Measurements from ENCODE around the gene OR2T27.
"Not testable (repeated sequence)": the region's sequence is repeated elsewhere in the genome, so short reads cannot be mapped to it uniquely, and the experiment has no call there.

Gene OR2T27

GRCh38 chr1:248655354-248655753, at the start of gene OR2T27:
Gene OR2T27 (minus strand): TSS chr1:248655528. CDS start chr1:248650884, 4,644 bp downstream.
- not testable (repeated sequence) for DNase-seq (ENCODE audit: low read depth)

DNA sequence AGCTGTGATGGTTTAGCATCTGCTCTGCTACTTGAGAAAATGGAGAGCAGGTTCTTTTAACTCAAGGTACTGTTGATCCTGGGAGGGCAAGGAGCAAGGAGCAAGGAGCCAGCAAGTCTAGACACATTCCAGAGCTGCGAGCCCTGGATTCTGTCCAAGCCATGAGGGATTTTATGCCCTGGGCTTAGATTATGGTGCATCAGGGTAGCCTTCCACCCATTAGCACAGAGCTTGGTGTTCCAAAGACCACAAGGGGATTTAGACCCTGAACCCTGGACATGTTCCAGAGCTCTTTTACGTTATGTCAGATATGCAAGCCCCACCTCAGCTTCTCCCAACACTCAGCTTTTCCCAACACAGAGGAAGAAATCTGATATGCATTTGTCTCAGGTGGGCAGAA, 49.3 kb upstream of the OR2T27 start:
- DNase-seq (ENCODE audit: low read depth), result no peak

DNA sequence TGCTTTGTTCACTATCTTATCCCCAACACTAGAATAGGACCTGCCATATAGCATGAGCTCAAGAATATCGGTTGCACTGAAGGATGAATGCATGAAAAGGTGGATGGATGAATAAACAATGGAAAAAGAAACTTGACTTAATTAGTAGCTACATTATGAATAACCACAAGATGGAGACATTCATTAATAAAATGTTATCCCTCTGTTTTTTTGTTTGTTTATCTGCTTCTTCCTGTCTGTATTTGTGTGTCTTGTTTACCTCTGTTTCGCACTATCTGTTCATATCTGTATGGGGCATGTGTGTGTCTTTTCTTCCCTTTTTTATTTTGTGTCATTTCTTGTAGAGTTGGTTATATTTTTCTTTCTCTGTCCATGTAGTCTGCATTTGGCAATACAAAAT, 48.3 kb upstream of the OR2T27 start:
- DNase-seq (ENCODE audit: low read depth), result no peak

GRCh38 chr1:248702714-248703113, 47.4 kb upstream of the OR2T27 start, which contains the start of gene OR14I1:
Gene OR14I1 (minus strand): TSS chr1:248702766.
- DNase-seq (ENCODE audit: low read depth), result no peak

GRCh38 chr1:248699099-248699498, 43.8 kb upstream of the OR2T27 start:
- DNase-seq (ENCODE audit: low read depth), result no peak

DNA sequence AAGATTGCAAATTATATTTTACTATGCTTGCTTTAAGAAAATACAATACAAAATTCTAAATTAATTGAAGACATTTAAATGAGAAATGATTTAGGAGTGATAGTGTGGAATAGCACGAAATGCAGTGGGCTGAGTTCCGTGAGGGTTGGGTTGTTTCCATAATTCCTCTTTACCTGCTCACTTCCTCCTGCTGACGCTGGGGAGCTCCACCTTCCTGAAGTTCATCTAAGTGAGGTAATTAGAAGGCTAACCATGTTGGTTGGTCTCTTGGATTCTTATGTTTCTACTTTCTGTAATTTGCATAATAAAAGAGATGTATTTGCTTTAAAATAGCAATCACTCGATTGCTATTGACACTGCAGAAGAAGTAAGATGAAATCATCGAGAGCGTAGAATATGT, 42.6 kb upstream of the OR2T27 start:
- DNase-seq (ENCODE audit: low read depth), result no peak

- DNase-seq (ENCODE audit: low read depth), result no peak
These were observed 41.4 kb upstream of the OR2T27 start for GRCh38 chr1:248696774-248697173.

DNA sequence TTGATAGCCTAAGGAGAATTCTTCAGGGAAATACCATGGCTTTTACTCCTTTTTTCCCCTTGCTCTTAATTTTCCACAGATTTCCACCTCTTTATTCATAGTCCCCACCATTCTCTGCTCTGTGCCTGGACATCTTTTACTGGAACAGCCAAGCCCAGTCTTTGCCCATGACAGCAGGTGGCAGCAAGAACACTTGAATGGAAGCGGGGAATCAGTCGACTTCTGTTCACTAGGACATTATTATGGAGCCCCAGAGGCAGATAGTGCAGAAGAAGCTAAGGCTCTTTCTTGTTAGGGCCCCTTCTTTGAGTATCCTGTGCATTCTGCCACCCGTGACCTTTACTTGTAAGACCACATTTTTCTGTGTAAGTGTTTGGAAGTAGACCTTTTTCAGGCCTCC, 40.9 kb upstream of the OR2T27 start:
- no peak for DNase-seq (ENCODE audit: low read depth)

DNA sequence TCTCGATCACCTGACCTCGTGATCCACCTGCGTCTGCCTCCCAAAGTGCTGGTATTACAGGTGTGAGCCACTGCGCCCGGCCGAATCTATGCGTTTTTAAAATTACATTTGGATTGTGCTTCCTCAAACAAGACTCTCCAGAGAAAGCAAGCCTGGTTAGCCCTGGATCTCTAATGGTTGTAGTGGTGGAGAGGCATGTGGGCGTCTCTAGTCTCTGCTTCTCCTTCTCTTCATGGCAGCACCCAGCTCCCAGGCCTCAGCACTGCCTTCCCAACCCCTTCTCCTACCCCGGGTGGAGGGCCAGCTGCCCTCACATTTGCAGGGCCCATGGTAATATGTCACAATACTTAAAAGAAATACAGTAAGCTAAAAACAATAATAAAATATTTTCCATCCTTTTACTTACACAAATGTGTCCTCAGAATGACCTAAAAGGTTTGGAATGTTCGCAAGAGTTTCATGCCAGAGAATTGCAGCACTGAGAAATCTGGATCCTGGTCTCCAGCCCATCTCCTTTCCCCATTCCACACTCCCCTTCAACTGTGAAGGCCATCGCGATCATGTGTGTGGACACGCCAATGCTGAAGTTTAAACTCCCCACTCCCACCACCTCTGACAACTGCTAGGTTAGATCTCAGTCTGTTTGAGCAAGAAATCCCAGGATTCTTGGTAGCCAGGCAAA, 40.3 kb upstream of the OR2T27 start:
- no peak for DNase-seq (ENCODE audit: low read depth)

DNA sequence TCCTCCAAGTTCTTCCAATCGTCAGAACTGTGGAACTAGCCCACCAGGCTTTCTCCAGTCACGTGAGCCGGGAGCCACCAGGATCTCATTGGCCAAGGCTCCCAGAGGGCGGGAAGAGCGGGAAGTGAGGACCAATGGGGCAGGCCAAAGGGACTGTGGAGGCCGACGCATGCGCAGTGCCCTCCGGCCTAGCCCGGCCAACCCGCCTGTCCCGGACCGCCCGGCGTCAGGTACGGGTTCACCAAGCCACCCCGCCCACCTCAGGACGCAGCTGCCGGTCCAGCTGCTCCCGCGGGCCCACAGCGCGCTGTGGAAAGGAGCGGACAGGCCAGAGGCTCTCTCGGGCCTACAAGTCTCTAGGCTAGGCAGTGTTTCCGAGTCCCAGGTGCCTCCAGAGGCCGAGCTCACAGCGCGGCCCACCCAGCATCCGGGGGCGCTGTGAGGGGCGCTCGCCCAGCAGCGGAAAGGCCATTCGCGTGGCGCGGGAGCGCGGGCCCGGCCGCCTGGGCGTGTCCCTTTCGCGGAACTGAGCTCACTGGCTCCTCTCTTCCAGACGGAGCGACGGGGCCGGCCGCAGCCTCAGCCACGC, 36.3 kb upstream of the OR2T27 start:
- DNase-seq (ENCODE audit: low read depth), result no peak

DNA sequence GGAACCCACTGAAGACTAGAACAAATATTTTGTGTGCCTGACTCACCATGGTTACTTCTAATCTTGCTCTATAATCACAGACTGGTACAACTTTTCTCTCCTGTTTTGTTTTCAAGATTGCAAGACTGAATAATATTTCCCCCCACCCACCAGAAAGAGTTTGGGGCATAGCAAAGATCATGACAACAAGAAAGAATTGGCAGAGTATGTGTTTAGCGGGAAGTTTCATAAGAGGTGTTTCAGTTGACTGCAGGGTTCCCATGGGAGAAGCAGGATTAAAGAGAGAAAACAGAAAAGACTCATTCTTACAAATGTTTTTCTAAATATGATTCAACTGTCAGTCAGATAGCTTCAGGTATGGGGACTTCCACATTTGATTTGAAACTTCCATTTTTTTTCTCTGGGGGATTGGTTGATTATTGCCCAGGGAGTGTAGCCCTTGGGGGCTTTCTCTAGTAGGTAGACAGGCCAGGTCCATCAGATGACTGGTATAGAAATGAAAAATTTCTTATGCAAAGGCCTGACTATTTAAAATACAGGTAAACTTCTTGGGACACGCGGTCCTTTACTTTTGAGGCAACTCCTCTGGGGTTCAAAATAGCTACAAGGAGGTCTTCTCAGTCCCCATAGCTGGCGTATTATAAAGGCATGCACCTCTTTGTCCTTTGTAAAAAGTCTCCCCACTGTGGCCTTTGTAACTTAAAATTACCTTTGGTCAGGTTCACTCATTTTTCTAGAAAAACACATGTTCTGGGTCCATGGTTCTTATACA, 33.4 kb upstream of the OR2T27 start:
- DNase-seq (ENCODE audit: low read depth), result no peak

DNA sequence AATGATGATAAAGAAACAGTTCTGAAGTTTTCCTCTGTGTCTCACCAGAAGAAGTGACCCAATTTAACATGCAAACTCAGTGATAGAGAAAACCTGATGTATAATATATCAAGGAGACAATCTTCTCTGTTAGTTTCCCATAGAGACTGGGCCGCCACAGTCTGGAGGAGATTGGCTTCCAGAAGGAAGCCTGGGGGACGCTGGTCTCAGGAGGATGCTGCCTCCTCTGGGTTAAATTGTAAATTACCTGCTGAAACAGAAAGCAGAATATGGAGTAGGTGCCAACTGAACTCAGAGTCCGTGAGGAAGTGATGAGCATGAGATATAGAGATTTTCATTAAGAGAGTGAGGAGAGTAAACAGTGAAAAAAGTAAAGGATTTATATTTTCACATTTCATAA, 31.5 kb upstream of the OR2T27 start:
- no peak for DNase-seq (ENCODE audit: low read depth)

GRCh38 chr1:248681651-248682050, 26.3 kb upstream of the OR2T27 start:
- DNase-seq (ENCODE audit: low read depth), result no peak

DNA sequence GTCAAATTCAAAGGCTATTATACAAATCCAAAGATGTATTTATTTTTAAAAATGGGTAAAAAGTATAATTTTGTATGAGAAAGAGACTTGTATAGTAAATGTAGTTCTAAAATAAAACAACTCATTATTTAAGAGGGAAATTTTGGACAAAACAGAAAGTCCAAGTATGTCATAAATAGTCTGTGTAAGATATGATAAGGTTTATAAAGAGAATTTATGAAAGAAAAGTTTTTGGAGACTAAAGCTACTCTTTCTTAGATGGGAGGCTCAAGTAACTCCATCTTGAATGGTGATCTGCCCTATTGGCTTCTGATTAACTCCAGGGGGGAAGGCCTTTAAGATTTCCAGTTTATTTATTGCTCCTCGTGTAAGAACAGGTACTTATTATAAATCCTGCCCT, 14.7 kb upstream of the OR2T27 start:
- no peak for DNase-seq (ENCODE audit: low read depth)

DNA sequence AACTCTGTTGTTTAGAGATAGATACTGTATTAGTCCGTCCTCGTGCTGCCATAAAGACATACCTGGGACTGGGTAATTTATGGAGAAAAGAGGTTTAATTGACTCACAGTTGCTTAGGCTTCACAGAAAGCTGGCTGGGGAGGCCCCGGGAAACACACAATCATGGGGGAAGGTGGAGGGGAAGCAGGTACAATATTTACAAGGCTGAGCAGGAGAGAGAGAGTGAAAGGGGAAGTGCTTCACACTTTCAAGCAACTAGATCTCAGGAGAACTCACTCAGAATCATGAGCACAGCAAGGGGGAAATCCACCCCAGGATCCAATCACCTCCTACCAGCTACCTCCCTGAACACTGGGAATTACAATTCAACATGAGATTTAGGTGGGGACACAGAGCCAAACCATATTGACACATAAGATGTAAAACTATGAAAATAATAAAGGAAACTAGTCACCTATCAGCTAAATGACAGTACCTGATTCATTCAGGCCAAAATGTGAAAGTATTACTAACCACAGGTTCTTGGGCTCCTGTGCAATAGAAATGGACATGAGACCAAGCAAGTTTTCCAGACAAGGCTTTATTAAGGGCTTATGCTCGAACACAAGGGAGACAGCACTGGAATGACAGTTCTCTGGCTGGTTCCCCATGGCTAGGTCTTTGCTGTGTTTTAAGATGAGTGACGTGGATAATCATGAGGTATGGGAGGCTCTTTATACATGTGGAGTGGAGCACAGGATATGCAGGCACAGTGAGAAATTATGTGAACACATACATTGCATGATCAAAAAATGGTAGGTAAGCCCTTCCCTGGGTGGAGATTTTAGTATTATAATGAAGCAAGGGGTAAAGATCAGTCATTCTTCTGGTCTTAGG, 8.4 kb upstream of the OR2T27 start:
- not testable (repeated sequence) for DNase-seq (ENCODE audit: low read depth)

GRCh38 chr1:248656797-248657196, 1.5 kb upstream of the OR2T27 start:
- not testable (repeated sequence) for DNase-seq (ENCODE audit: low read depth)

DNA sequence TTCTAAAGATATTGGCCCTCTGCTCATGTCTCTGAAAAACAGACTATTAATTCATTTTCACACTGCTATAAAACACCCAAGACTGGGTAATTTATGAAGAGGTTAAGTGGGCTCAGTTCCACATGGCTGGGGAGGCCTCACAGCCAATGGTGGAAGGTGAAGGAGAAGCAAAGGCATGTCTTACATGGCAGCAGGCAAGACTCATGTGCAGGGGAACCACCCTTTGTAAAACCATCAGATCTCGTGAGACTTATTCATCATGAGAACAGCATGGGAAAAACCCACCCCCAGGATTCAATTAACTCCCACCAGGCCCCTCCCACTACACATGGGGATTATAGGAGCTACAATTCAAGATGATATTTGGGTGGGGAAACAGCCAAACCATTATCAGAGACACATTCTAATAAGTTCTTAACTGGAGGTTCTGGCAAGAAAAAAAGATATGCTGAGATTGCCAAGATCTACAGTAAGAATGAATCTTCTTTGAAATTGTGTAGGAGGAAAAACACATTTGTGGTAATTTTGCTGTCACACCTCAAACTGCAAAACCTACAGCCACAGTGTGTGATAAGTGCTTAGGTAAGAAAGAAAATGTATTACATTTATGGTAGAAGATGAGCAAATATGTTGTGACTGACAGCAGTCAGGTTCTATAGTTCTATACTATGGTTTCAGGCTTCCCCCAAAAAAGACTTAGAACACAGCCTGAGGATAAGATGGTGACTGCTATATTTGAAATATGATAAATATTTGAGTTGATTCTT, 6.4 kb downstream of the OR2T27 start:
- DNase-seq (ENCODE audit: low read depth), result not testable (repeated sequence)

DNA sequence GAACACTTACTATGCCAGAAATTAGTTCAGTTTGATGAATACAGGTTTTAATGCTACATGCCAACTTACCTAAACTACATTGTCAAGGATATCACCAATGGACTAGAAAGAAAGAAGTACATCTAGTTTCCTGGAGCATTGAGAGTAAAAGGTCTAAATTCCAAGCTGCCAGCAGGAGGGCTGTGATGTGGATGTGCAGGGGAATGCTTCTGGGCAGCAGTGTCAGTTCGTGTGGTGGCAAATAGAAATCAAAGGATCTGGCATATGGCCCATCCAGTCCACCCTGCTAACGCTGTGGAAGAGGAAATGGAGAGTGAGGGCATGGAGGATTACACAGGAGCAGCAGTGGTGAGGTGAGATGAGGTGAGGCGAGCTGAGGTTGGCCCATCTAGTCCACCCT, 10.2 kb downstream of the OR2T27 start, which contains the start of gene OR2T35:
Gene OR2T35 (minus strand): TSS at position 101 of the 400 bp plus-strand sequence. CDS start 6,020 bp downstream, outside the sequence.
- not testable (repeated sequence) for DNase-seq (ENCODE audit: low read depth)

DNA sequence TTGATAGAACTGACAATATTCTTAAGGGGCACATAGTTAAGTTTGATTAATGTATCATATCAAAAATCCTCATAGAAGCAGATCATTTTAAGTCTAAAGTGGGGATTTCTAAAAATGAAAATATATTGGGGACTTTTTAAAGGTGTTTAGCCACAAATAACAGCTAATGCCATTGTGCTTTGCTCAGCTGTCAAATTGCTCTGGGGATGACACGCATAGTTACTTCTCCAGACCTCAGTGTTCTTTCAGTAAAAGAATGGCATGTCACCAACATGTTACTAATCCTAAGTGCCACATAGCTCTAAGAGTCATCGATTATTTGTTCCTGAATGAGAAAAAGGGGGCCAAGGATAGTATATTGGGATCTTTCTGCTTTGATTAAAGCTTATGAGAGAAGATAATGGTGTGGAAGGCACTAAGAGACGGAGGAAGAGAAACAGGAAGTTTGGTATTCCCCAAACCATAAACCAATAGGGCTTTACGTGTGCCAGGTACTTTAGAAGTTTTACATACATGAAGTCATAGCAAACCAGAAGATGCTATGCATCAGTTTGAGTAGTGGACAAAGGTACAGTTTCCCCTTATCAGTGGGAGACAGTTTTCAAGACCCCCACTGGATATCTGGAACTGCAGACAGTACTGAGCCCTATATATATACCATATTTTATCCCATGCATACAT, 12.2 kb downstream of the OR2T27 start:
- not testable (repeated sequence) for DNase-seq (ENCODE audit: low read depth)

GRCh38 chr1:248641583-248641982, 13.7 kb downstream of the OR2T27 start:
- not testable (repeated sequence) for DNase-seq (ENCODE audit: low read depth)

- not testable (repeated sequence) for DNase-seq (ENCODE audit: low read depth)
These were observed 14.4 kb downstream of the OR2T27 start for GRCh38 chr1:248640906-248641305.

Measured in stromal cell of bone marrow (primary cell).